D721Med (cell line): ENCODE measurements around the gene ZNF653.
A peak's percentile ranks its signal among the peaks of the same experiment; 100 is the strongest.

Experiments used
- DNase-seq: peaks from one replicate; pipeline ENCODE4 v3.0.0; 2011; ENCODE audit warnings: low spot score; ENCODE audit not compliant: insufficient read length
- FAIRE-seq: peaks from 2 replicates; lab custom pipeline; 2011; peaks lifted over from hg19 to GRCh38; lab: Jason Lieb, UNC
- CTCF ChIP-seq: IDR thresholded peaks from 2 replicates; pipeline ENCODE4 v1.5.1; 2012; ENCODE audit warnings: mild to moderate bottlenecking, control low read depth; ENCODE audit not compliant: insufficient read depth; ENCODE audit errors: missing control alignments

Gene ZNF653

GRCh38 chr19:11446652-11447301, 58.9 kb downstream of the ZNF653 start:
- peak; percentile 80 for DNase-seq
- peak; percentile 53 for TF ChIP-seq CTCF
- FAIRE-seq = no peak

- TF ChIP-seq CTCF = no peak
- no peak for FAIRE-seq
- DNase-seq = no peak
Observed at GRCh38 chr19:11446271-11446651, 59.4 kb downstream of the ZNF653 start.

- FAIRE-seq (no peak), DNase-seq (no peak)
- no peak for TF ChIP-seq CTCF
Observed at GRCh38 chr19:11445141-11445540, 60.5 kb downstream of the ZNF653 start.

GRCh38 chr19:11444059-11444458, 61.6 kb downstream of the ZNF653 start:
- DNase-seq = no peak
- no peak for FAIRE-seq
- TF ChIP-seq CTCF = no peak

- no peak for TF ChIP-seq CTCF
- no peak for FAIRE-seq
- no peak for DNase-seq
Observed at GRCh38 chr19:11437955-11438354, 67.7 kb downstream of the ZNF653 start.

- DNase-seq (peak; percentile 10), FAIRE-seq (no peak)
- no peak for TF ChIP-seq CTCF
Observed at GRCh38 chr19:11435833-11436313, 69.8 kb downstream of the ZNF653 start.

- FAIRE-seq (peak; percentile 21), DNase-seq (peak; percentile 89)
- peak; percentile 78 for TF ChIP-seq CTCF
Observed at GRCh38 chr19:11435057-11435832, 70.4 kb downstream of the ZNF653 start, which contains the start of the genes ODAD3 and PRKCSH. ODAD3 (minus strand) TSS chr19:11435121; CDS start chr19:11435016, 105 bp downstream. PRKCSH (plus strand) TSS chr19:11435635; CDS start chr19:11436118, 483 bp downstream.
